GM18519 (cell line): ENCODE measurements around the gene TDP1.
"Not testable (repeated sequence)": the region's sequence is repeated elsewhere in the genome, so short reads cannot be mapped to it uniquely, and the experiment has no call there.

Experiments
- ATAC-seq: cut with Tn5 transposase; IDR thresholded peaks from one replicate; pipeline ENCODE4 v1.9.1; 2021; ENCODE audit warnings: mild to moderate bottlenecking, moderate library complexity; ENCODE audit not compliant: unreplicated experiment, low FRiP score

The TDP1 gene

GRCh38 chr14:90089486-90089885 is 133.8 kb downstream of the TDP1 start:
- not testable (repeated sequence) for ATAC-seq

GRCh38 chr14:90091393-90091792 is 135.7 kb downstream of the TDP1 start:
- no peak for ATAC-seq

GRCh38 chr14:90093942-90094595 is 138.3 kb downstream of the TDP1 start:
- ATAC-seq: no peak
